ENCODE measurements around the gene PLXND1. TPM values are rescaled to one million over a fixed set of nuclear protein-coding genes. Genes with fewer than 3 reads are reported as not detected.

Gene PLXND1
- total RNA-seq, 2 donors from 2014 or later, result 73.1 to 83.2 TPM

- peak; percentile 78 for DNase-seq
- Mint-ChIP-seq H3K36me3 (ENCODE audit: low read depth) (no peaks in the 10 kb centered on the region), H3K4me1 (peaks cover 39% of the 10 kb centered on the region), H3K27ac (peak overlapping the region; percentile 86), H3K9me3 (no peaks in the 10 kb centered on the region), H3K4me3 (peak overlapping the region; percentile 77), H3K27me3 (ENCODE audit: insufficient read depth) (peaks cover 17% of the 10 kb centered on the region)
- H3K27ac ChIP-seq (ENCODE audit: low read depth, low read length), result no peak overlapping the region
- WGBS, 2 experiments (ENCODE audit: insufficient coverage in 1 of 2, insufficient read length in 1 of 2), result 50 to 74% methylated on average over 11 to 18 of the region's 18 CpGs
- H3K4me3 ChIP-seq (ENCODE audit: low read length), result peak overlapping the region; percentile 71
- H3K9ac ChIP-seq (ENCODE audit: extremely low read depth, low read length, poor library complexity, severe bottlenecking), result no peak overlapping the region
- no peaks in the 10 kb centered on the region for H3K36me3 ChIP-seq (ENCODE audit: control insufficient read depth, insufficient read depth, low read length)
- H3K27me3 ChIP-seq (ENCODE audit: control insufficient read depth, insufficient read depth, low read length, poor library complexity, severe bottlenecking), result peaks cover 20% of the 10 kb centered on the region
- no peak for TF ChIP-seq CTCF (conservative IDR thresholded peaks at IDR 0.05)
- H3K4me1 ChIP-seq (ENCODE audit: control insufficient read depth, insufficient read depth, low read length), result peaks cover 7% of the 10 kb centered on the region
- H3K9me3 ChIP-seq (ENCODE audit: control insufficient read depth, low read length), result no peaks in the 10 kb centered on the region
Observed at GRCh38 chr3:129607391-129608068, 1.1 kb upstream of the PLXND1 start.

- DNase-seq, result peak; percentile 71
- no peak overlapping the region for H3K27ac Mint-ChIP-seq
- Histone ChIP-seq H3K4me3 (ENCODE audit: low read length) (peak overlapping the region; percentile 76), H3K27me3 (ENCODE audit: control insufficient read depth, insufficient read depth, low read length, poor library complexity, severe bottlenecking) (peaks cover 20% of the 10 kb centered on the region), H3K27ac (ENCODE audit: low read depth, low read length) (no peak overlapping the region), H3K9ac (ENCODE audit: extremely low read depth, low read length, poor library complexity, severe bottlenecking) (no peak overlapping the region), H3K36me3 (ENCODE audit: control insufficient read depth, insufficient read depth, low read length) (no peaks in the 10 kb centered on the region), H3K4me1 (ENCODE audit: control insufficient read depth, insufficient read depth, low read length) (peaks cover 7% of the 10 kb centered on the region), H3K9me3 (ENCODE audit: control insufficient read depth, low read length) (no peaks in the 10 kb centered on the region)
- peaks cover 3% of the 10 kb centered on the region for H3K36me3 Mint-ChIP-seq (ENCODE audit: low read depth)
- no peaks in the 10 kb centered on the region for H3K9me3 Mint-ChIP-seq
- TF ChIP-seq CTCF (conservative IDR thresholded peaks at IDR 0.05), result no peak
- peak overlapping the region; percentile 77 for H3K4me3 Mint-ChIP-seq
- 1 to 4% methylated on average over 21 to 98 of the region's 98 CpGs for WGBS, 2 experiments (ENCODE audit: insufficient coverage in 1 of 2, insufficient read length in 1 of 2)
- peaks cover 17% of the 10 kb centered on the region for H3K27me3 Mint-ChIP-seq (ENCODE audit: insufficient read depth)
- H3K4me1 Mint-ChIP-seq, result peaks cover 47% of the 10 kb centered on the region
Observed at GRCh38 chr3:129605922-129606635, 397 bp downstream of the PLXND1 start.

GRCh38 chr3:129605203-129605921 lies 1.1 kb downstream of the PLXND1 start:
- no peaks in the 10 kb centered on the region for H3K36me3 ChIP-seq (ENCODE audit: control insufficient read depth, insufficient read depth, low read length)
- peak overlapping the region; percentile 76 for H3K4me3 ChIP-seq (ENCODE audit: low read length)
- no peak overlapping the region for H3K27ac ChIP-seq (ENCODE audit: low read depth, low read length)
- Mint-ChIP-seq H3K4me3 (peak overlapping the region; percentile 77), H3K4me1 (peaks cover 49% of the 10 kb centered on the region), H3K27ac (peak overlapping the region; percentile 34), H3K27me3 (ENCODE audit: insufficient read depth) (peaks cover 17% of the 10 kb centered on the region), H3K9me3 (no peaks in the 10 kb centered on the region), H3K36me3 (ENCODE audit: low read depth) (peaks cover 3% of the 10 kb centered on the region)
- peaks cover 7% of the 10 kb centered on the region for H3K4me1 ChIP-seq (ENCODE audit: control insufficient read depth, insufficient read depth, low read length)
- no peak overlapping the region for H3K9ac ChIP-seq (ENCODE audit: extremely low read depth, low read length, poor library complexity, severe bottlenecking)
- H3K9me3 ChIP-seq (ENCODE audit: control insufficient read depth, low read length), result no peaks in the 10 kb centered on the region
- peak; percentile 40 for TF ChIP-seq CTCF (conservative IDR thresholded peaks at IDR 0.05)
- DNase-seq, result peak; percentile 87
- 1% methylated on average over 38 to 98 of the region's 98 CpGs for WGBS, 2 experiments (ENCODE audit: insufficient coverage in 1 of 2, insufficient read length in 1 of 2)
- peaks cover 20% of the 10 kb centered on the region for H3K27me3 ChIP-seq (ENCODE audit: control insufficient read depth, insufficient read depth, low read length, poor library complexity, severe bottlenecking)
